T-helper 1 cell treated with Interleukin-12 subunit alpha and Interleukin-12 subunit beta and Interleukin-4 antibody, amounts not matched to agents 30 μg/mL and 1 μg/mL, for 36 hours (primary cell): ENCODE measurements around the gene MAN1A1.

Source experiments
- H3K27ac Mint-ChIP-seq: one replicate; pipeline ENCODE4 v1.8.0; 2021; ENCODE audit warnings: mild to moderate bottlenecking, mixed read lengths
- H3K27me3 Mint-ChIP-seq: one replicate; pipeline ENCODE4 v1.8.0; 2021; ENCODE audit warnings: low read depth, mixed read lengths
- H3K36me3 Mint-ChIP-seq: one replicate; pipeline ENCODE4 v1.8.0; 2021; ENCODE audit warnings: low read depth, mixed read lengths
- H3K4me1 Mint-ChIP-seq: one replicate; pipeline ENCODE4 v1.8.0; 2021; ENCODE audit warnings: low read depth, mixed read lengths
- H3K4me3 Mint-ChIP-seq: one replicate; pipeline ENCODE4 v1.8.0; 2021; ENCODE audit warnings: mild to moderate bottlenecking, moderate library complexity, mixed read lengths
- H3K9me3 Mint-ChIP-seq: one replicate; pipeline ENCODE4 v1.8.0; 2021; ENCODE audit warnings: mixed read lengths

Gene MAN1A1

GRCh38 chr6:119325559-119326265, 23.8 kb downstream of the MAN1A1 start:
- peaks cover 44% of the 10 kb centered on the region for H3K4me1 Mint-ChIP-seq
- H3K4me3 Mint-ChIP-seq = no peak overlapping the region
- no peak overlapping the region for H3K27ac Mint-ChIP-seq
- H3K36me3 Mint-ChIP-seq = peaks cover 13% of the 10 kb centered on the region
- no peaks in the 10 kb centered on the region for H3K9me3 Mint-ChIP-seq
- no peaks in the 10 kb centered on the region for H3K27me3 Mint-ChIP-seq

- peaks cover 35% of the 10 kb centered on the region for H3K4me1 Mint-ChIP-seq
- H3K4me3 Mint-ChIP-seq = no peak overlapping the region
- H3K27ac Mint-ChIP-seq = no peak overlapping the region
- H3K36me3 Mint-ChIP-seq = peaks cover 16% of the 10 kb centered on the region
- no peaks in the 10 kb centered on the region for H3K9me3 Mint-ChIP-seq
- H3K27me3 Mint-ChIP-seq = no peaks in the 10 kb centered on the region
These were observed 24.8 kb downstream of the MAN1A1 start for GRCh38 chr6:119324718-119325117.

- H3K4me1 Mint-ChIP-seq = peaks cover 32% of the 10 kb centered on the region
- H3K36me3 Mint-ChIP-seq = peaks cover 17% of the 10 kb centered on the region
- no peaks in the 10 kb centered on the region for H3K27me3 Mint-ChIP-seq
- H3K27ac Mint-ChIP-seq = no peak overlapping the region
- H3K4me3 Mint-ChIP-seq = no peak overlapping the region
- no peaks in the 10 kb centered on the region for H3K9me3 Mint-ChIP-seq
These were observed 25.6 kb downstream of the MAN1A1 start for GRCh38 chr6:119323931-119324330.

GRCh38 chr6:119323478-119323877, 26.1 kb downstream of the MAN1A1 start:
- H3K36me3 Mint-ChIP-seq = peaks cover 19% of the 10 kb centered on the region
- H3K27me3 Mint-ChIP-seq = no peaks in the 10 kb centered on the region
- H3K27ac Mint-ChIP-seq = no peak overlapping the region
- H3K4me1 Mint-ChIP-seq = peaks cover 32% of the 10 kb centered on the region
- H3K9me3 Mint-ChIP-seq = no peaks in the 10 kb centered on the region
- no peak overlapping the region for H3K4me3 Mint-ChIP-seq

- peak overlapping the region; percentile 77 for H3K27ac Mint-ChIP-seq
- no peaks in the 10 kb centered on the region for H3K27me3 Mint-ChIP-seq
- peak overlapping the region; percentile 49 for H3K4me3 Mint-ChIP-seq
- peaks cover 32% of the 10 kb centered on the region for H3K4me1 Mint-ChIP-seq
- peaks cover 19% of the 10 kb centered on the region for H3K36me3 Mint-ChIP-seq
- no peaks in the 10 kb centered on the region for H3K9me3 Mint-ChIP-seq
These were observed 26.7 kb downstream of the MAN1A1 start for GRCh38 chr6:119322715-119323350.

GRCh38 chr6:119322034-119322433, 27.5 kb downstream of the MAN1A1 start:
- H3K27ac Mint-ChIP-seq = no peak overlapping the region
- peaks cover 32% of the 10 kb centered on the region for H3K4me1 Mint-ChIP-seq
- no peaks in the 10 kb centered on the region for H3K27me3 Mint-ChIP-seq
- peaks cover 19% of the 10 kb centered on the region for H3K36me3 Mint-ChIP-seq
- no peaks in the 10 kb centered on the region for H3K9me3 Mint-ChIP-seq
- H3K4me3 Mint-ChIP-seq = no peak overlapping the region

- H3K9me3 Mint-ChIP-seq = no peaks in the 10 kb centered on the region
- no peak overlapping the region for H3K4me3 Mint-ChIP-seq
- no peaks in the 10 kb centered on the region for H3K27me3 Mint-ChIP-seq
- H3K4me1 Mint-ChIP-seq = peaks cover 43% of the 10 kb centered on the region
- H3K27ac Mint-ChIP-seq = no peak overlapping the region
- H3K36me3 Mint-ChIP-seq = peaks cover 12% of the 10 kb centered on the region
These were observed 29.9 kb downstream of the MAN1A1 start for GRCh38 chr6:119319694-119320093.

GRCh38 chr6:119318730-119319129, 30.8 kb downstream of the MAN1A1 start:
- no peaks in the 10 kb centered on the region for H3K27me3 Mint-ChIP-seq
- peaks cover 10% of the 10 kb centered on the region for H3K36me3 Mint-ChIP-seq
- no peaks in the 10 kb centered on the region for H3K9me3 Mint-ChIP-seq
- H3K27ac Mint-ChIP-seq = no peak overlapping the region
- peaks cover 47% of the 10 kb centered on the region for H3K4me1 Mint-ChIP-seq
- no peak overlapping the region for H3K4me3 Mint-ChIP-seq

GRCh38 chr6:119318176-119318575, 31.4 kb downstream of the MAN1A1 start:
- Mint-ChIP-seq H3K36me3 (peaks cover 6% of the 10 kb centered on the region), H3K4me1 (peaks cover 47% of the 10 kb centered on the region), H3K4me3 (no peak overlapping the region), H3K27ac (no peak overlapping the region), H3K9me3 (no peaks in the 10 kb centered on the region), H3K27me3 (no peaks in the 10 kb centered on the region)

- H3K9me3 Mint-ChIP-seq = no peaks in the 10 kb centered on the region
- peaks cover 6% of the 10 kb centered on the region for H3K36me3 Mint-ChIP-seq
- no peak overlapping the region for H3K27ac Mint-ChIP-seq
- no peaks in the 10 kb centered on the region for H3K27me3 Mint-ChIP-seq
- H3K4me3 Mint-ChIP-seq = no peak overlapping the region
- H3K4me1 Mint-ChIP-seq = peaks cover 47% of the 10 kb centered on the region
These were observed 32.6 kb downstream of the MAN1A1 start for GRCh38 chr6:119317007-119317406.

- H3K36me3 Mint-ChIP-seq = peaks cover 9% of the 10 kb centered on the region
- H3K27me3 Mint-ChIP-seq = no peaks in the 10 kb centered on the region
- peak overlapping the region; percentile 94 for H3K27ac Mint-ChIP-seq
- H3K4me3 Mint-ChIP-seq = peak overlapping the region; percentile 75
- H3K4me1 Mint-ChIP-seq = peaks cover 58% of the 10 kb centered on the region
- no peaks in the 10 kb centered on the region for H3K9me3 Mint-ChIP-seq
These were observed 34.7 kb downstream of the MAN1A1 start for GRCh38 chr6:119314885-119315272.

GRCh38 chr6:119313937-119314884, 35.4 kb downstream of the MAN1A1 start:
- peaks cover 7% of the 10 kb centered on the region for H3K36me3 Mint-ChIP-seq
- peaks cover 63% of the 10 kb centered on the region for H3K4me1 Mint-ChIP-seq
- peak overlapping the region; percentile 75 for H3K4me3 Mint-ChIP-seq
- H3K27me3 Mint-ChIP-seq = no peaks in the 10 kb centered on the region
- H3K9me3 Mint-ChIP-seq = no peaks in the 10 kb centered on the region
- peak overlapping the region; percentile 94 for H3K27ac Mint-ChIP-seq

- peaks cover 1% of the 10 kb centered on the region for H3K9me3 Mint-ChIP-seq
- peaks cover 68% of the 10 kb centered on the region for H3K4me1 Mint-ChIP-seq
- H3K4me3 Mint-ChIP-seq = peak overlapping the region; percentile 72
- H3K27me3 Mint-ChIP-seq = no peaks in the 10 kb centered on the region
- H3K36me3 Mint-ChIP-seq = peaks cover 10% of the 10 kb centered on the region
- H3K27ac Mint-ChIP-seq = peak overlapping the region; percentile 94
These were observed 36.7 kb downstream of the MAN1A1 start for GRCh38 chr6:119312875-119313338.

- peaks cover 2% of the 10 kb centered on the region for H3K9me3 Mint-ChIP-seq
- peaks cover 69% of the 10 kb centered on the region for H3K4me1 Mint-ChIP-seq
- H3K27ac Mint-ChIP-seq = peak overlapping the region; percentile 94
- no peaks in the 10 kb centered on the region for H3K27me3 Mint-ChIP-seq
- peak overlapping the region; percentile 72 for H3K4me3 Mint-ChIP-seq
- H3K36me3 Mint-ChIP-seq = peaks cover 11% of the 10 kb centered on the region
These were observed 37.1 kb downstream of the MAN1A1 start for GRCh38 chr6:119312441-119312840.
